HK-2 (cell line): ENCODE measurements around the gene IQGAP2.
"Not testable (repeated sequence)": the region's sequence is repeated elsewhere in the genome, so short reads cannot be mapped to it uniquely, and the experiment has no call there.

Source experiments
- DNase-seq: peaks from one replicate; pipeline ENCODE4 v3.0.0-alpha.2; 2018; ENCODE audit not compliant: unreplicated experiment

IQGAP2 gene

DNA sequence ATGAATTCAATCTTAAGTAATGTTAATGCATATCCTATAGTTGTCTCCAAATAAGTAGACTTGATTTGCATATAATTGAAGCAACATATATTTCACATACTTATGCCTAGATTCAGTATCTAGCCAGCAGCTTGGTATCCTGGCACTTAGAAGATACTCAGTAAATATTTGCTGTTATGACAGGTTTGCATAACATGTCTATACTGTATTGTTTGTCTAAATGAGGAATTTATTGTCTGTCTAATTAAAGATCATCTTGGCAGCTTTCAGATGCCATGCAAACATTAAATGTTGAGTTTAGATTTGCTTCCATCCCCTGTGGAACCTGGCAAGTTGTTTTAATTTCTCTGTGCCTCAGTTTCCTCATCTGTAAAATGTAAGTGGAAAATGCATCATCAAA is 9.4 kb downstream of the IQGAP2 start:
- DNase-seq: no peak

GRCh38 chr5:76413746-76414145 is 10.7 kb downstream of the IQGAP2 start:
- no peak for DNase-seq

DNA sequence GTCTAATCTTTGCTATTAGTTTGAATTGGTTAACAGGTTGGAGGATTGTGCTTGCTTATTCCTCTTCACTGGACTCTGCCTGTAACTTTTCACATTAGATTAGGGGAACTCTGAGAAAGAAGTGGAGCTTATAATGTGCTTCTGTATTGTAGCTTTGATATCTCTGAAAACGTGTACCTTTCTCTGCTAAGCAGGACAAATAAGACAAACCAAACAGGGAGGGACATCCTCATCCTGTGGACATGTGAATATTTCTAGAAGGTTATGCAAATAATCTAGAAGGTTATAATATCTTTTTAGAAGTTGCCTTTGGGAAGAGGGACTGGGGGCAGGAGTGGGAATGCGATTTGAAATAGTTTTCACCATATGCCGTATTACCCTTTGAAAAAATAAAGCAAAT is 11.7 kb downstream of the IQGAP2 start:
- no peak for DNase-seq

DNA sequence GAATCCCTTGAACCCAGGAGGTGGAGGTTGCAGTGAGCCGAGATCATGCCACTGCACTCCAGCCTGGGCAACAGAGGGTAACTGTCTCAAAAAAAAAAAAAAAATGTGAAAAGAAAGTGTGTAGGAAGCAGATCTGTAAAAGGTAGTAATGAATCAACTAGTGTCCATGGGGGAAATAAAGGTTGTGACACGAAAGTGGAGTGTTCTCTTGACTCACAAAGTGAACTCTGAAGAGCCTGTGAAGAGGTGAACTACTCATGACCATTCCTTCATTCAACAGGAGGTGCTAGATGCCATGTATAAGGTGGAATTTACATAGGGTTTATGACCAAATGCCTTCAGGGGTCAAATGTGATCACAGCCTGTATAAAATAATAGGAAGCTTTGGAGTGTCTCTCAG is 12.8 kb downstream of the IQGAP2 start:
- DNase-seq: no peak

- DNase-seq: no peak
Observed at GRCh38 chr5:76419597-76420298, 16.7 kb downstream of the IQGAP2 start.

- DNase-seq: no peak
Observed at GRCh38 chr5:76422227-76422626, 19.1 kb downstream of the IQGAP2 start.

DNA sequence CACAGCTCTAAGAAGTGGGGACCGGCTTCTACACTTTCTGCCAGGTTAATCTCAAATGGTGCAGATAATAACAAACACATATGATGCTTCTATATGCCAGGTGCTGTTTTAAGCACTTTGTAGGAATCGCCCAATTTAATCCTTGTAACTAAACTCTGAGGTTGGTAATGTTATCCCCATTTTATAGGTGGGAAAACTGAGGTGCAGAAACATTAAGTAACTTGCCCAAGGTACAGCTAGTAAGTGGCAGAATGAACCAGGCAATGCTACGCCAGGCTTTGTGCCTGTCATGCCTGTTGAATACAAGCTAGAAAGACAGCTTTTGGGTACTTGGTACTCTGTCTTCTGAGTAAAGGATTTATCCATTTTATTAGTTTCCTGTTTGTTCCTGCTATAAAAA is 19.7 kb downstream of the IQGAP2 start:
- no peak for DNase-seq

DNA sequence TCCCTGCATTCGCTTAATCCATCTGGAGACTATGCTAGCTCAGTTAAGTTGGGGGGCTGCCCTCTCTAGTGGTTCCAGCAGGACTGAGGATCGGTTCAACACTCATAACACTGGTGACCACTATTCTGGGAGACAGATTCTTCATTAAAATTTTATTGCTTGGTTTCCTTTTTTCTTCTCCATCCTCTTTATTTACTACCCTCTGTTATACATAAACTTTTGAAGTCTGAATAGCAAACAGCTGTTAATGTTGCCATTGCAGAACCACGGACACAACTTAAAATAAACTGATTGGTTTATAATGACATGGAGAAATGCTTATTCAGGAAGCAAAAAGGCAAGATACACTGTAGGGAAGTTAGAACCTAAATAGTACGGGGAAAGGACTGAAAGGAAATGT is 22.1 kb downstream of the IQGAP2 start:
- no peak for DNase-seq

GRCh38 chr5:76425928-76426804 is 23.1 kb downstream of the IQGAP2 start:
- no peak for DNase-seq

DNA sequence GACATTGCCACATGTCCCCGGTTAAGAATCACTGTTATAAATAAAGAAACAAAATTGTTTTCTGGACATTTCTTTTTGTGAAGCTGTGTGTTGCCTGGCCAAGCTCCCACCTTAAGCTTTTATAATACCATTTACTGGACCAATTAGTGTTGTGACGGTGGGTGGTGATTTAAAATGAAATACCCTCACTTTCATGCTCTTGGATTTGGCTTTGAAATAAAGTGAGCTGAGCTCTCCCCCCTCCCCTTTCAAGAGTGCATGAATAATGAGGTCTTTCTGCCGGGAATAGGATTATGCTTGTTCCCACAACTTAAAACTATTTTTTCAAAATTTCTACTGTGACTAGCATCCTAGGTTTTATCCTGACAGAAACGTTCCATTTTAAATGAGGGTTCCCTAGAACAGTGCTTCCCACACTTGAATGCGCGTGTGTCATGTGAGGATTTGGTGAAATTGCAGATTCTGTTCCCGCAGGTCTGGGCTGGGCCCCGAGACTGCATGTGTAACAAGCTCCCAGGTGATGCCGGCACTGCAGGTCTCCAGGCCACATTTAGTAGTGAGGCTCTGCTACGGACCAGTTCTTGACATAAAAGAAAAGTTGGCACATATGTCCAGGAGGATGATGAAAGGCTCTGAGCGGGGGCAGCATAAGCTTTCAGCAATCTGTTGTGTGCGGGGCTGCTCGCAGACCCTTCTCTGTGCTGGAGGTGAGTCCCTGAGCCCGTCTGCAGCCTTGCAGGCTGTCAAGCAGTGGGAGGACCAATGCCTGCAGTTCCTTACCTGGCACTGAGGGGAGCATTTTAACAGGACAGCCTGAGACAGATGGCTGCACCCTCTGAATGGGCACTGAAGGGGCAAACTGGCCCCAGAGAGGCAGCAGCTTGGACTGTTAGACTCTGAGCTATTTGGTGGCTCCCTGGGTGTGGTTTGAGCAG is 24.4 kb downstream of the IQGAP2 start:
- DNase-seq: no peak

- not testable (repeated sequence) for DNase-seq
Observed at GRCh38 chr5:76428550-76428949, 25.5 kb downstream of the IQGAP2 start.

- no peak for DNase-seq
Observed at GRCh38 chr5:76433261-76433660, 30.2 kb downstream of the IQGAP2 start.

GRCh38 chr5:76437507-76437906 is 34.4 kb downstream of the IQGAP2 start:
- not testable (repeated sequence) for DNase-seq

DNA sequence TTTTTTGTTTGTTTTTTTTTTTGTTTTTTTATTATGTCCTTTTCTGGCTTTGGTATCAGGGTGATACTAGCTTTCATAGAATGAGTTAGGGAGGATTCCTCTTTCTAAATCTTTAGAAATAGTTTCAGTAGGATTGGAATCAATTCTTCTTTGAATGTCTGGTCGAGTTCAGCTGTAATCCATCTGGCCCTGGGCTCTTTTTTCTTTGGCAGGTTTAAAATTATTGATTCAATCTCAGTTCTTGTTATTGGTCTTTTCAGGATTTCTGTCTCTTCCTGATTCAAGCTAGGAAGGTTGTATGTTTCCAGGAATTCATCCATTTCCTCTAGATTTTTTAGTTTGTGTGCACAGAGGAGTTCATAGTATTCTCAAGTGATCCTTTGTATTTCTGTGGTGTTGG is 34.9 kb downstream of the IQGAP2 start:
- no peak for DNase-seq

DNA sequence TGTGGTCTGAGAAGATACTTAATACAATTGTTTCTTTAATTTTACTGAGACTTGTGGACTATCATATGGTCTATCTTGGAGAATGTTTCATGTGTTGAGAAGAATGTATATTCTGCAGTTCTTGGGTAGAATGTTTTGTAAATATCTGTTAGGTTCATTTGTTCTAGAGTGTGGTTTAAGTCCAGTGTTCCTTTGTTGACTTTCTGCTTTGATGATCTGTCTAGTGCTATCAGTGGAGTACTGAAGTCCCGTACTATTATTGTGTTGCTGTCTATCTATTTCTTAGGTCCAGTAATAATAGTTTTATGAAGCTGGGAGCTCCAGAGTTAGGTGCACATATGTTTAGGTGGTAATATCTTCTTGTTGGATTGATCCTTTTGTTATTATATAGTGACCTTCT is 36.1 kb downstream of the IQGAP2 start:
- DNase-seq: no peak

DNA sequence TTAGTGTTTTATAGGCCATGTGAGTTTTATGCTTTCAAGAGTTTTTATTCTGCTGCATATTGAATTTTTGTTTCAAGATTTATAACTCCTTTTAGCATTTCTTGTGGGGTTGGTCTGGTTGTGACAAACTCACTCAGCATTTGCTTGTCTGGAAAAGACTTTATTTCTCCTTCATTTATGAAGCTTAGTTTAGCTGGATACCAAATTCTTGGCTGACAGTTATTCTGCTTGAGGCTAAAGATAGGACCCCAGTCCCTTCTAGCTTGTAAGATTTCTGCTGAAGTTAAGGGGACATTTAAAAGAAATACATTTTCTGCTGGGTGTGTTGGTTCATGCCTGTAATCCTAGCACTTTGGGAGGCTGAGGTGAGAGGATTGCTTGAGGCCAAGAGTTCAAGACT is 36.8 kb downstream of the IQGAP2 start:
- DNase-seq: no peak

DNA sequence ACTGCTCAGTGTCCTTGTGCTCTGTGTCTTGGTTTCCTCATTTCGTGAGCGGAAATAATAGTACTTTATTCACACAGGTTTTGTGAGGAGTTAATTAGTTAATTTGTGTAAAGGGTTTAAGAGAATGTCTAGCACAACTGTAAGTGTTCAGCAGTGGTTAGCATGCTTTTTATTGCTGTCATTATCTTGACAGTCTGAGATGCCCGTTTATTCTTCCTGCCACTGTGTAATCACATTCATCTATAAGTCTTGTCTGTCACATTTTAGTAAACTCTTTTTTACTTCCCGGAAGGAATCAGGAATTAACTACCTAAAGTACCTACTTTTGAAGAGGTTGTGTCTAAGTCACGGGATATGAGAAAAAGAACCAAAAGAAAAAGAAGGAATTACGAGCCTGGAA is 38.0 kb downstream of the IQGAP2 start:
- no peak for DNase-seq

DNA sequence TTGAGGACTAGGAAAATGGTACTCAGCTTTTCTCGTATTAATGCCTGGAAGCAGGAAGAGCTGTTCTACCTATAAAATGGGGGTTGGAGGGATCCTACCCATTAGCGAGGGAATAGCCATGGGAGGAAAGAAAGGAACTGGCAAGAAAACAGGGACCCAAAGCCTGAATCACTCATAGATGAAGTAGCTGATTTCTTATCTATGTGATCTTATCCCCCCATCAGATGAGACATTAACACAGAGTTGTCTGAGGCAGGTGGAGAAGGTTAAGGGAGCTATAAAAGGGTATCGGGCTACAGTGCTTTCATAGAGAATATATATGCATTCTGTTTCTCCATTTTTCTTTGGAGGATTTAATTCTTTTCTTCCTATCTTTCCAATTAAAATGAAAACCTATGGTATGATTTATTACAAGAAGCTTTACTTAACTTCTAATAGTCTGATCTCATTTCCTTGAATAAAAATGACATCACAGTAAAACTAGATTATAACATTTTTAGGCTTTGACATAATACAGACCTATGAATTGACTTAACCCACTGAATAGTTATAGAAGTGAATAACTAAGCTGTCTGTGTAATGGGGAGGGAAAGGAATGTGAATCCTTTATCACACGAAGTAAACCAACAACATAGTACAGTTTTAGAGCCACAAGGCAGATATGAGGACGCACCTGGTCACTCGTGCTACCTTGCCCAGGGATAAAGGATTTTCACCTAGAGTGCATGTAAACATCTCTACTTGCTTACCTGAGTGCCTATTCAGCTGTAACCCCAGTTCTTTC is 39.0 kb downstream of the IQGAP2 start:
- no peak for DNase-seq

DNA sequence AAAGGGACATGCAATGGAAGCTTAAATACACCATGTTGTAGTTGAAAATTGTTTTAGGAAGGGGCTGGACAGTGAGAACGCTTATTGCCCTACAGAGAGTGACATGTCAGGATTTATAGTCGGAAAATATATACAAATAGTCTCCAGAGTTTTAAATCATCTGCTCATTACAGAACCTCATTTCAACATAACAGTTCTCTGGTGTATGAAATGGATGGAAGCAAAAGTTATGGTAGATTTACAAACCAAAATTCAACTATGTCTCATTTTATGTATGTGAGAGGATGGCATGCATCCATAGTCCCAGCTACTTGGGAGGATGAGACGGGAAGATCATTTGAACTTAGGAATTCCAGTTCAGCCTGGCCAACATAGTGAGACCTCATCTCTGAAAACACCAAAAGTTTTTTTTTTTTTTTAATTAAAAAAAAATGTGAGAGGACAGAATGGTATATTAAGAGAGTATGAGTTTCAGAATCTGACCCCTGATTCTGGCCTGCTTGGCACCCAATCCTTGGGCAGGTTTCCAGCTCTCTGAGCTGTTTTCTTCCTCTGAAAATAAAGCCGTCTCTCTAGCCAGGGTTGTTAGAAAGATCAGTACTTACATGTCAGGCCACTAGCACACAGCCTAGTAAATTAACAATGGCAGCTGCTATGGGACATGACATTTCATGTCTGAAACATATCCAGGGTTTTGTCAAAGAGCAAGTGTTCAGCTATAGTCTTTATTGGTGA is 40.1 kb downstream of the IQGAP2 start:
- no peak for DNase-seq

DNA sequence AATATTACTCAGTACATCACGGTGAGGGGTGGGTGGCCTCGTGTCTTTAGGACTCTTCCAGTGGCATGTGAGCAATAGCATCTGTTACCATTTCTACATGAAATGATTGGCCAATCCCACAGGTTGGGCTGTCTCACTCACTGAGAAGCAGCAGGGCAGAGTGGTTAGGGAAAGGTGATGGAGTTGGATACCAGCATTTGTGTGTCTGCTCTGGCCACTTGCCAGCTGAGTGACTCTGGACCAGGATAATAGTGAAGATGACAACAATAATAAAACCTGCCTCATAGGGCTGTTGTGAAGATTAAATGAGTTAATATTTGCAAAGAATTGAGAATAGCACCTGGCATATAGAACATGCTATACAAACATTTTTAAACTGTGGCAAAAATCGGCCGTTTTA is 42.0 kb downstream of the IQGAP2 start:
- no peak for DNase-seq

DNA sequence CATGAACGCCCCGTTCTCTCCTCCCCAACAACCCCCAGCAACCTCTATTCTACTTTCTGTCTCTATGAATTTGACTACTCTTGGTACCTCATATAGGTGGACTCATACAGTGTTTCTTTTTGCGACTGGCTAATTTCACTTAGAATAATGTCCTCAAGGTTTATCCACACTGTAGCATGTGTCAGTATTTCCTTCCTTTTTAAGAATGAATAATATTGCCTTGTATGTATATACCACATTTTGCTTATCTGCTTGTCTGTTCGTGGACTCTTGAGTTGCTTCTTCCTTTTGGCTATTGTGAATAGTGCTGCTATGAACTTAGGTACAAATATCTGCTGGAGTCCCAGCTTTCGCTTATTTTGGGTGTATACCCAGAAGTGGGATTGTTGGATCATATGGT is 42.7 kb downstream of the IQGAP2 start:
- no peak for DNase-seq
